Femur (tissue), 1 donor: ENCODE measurements around the gene NDUFS2.
"Not testable (repeated sequence)": the region's sequence is repeated elsewhere in the genome, so short reads cannot be mapped to it uniquely, and the experiment has no call there.

Experiments used
- DNase-seq: peaks from one replicate; pipeline ENCODE4 v3.0.0-alpha.2; 2017

Gene NDUFS2

DNA sequence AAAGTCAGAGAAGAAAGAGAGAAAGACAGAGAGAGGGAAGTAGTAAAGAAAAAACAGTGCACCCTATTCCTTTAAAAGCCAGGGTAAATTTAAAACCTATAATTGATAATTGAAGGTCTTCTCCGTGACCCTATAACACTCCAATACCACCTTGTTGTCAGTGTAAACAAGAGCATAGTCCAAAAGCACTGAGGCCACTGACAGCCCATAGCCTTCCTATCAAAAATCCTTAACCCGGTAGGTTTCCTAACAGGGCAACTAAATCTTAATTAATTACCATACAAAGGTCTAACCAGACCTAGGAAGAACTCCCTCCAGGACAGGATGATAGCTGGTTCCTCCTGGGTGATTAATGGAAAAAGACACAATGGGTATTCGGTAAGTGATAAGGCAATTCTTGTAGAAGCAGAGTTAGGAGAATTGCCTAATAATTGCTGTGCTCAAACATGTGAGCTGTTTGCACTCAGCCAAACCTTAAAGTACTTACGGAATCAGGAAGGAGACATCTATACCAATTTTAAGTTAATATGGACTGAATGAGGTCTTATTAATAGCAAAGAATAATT is 53.9 kb downstream of the NDUFS2 start:
- DNase-seq, result not testable (repeated sequence)

DNA sequence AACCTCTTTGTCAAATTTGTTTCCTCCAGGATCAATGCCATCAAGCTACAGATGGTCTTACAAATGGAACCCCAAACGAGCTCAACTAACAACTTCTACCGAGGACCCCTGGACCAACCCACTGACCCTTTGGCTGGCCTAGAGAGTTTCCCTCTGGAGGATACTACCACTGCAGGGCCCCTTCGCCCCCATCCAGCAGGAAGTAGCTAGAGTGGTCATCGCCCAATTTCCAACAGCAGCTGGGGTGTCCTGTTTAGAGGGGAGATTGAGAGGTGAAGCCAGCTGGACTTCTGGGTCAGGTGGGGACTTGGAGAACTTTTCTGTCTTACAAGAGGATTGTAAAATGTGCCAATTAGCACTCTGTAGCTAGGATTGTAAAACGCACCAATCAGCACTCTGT is 54.9 kb downstream of the NDUFS2 start:
- DNase-seq, result not testable (repeated sequence)

DNA sequence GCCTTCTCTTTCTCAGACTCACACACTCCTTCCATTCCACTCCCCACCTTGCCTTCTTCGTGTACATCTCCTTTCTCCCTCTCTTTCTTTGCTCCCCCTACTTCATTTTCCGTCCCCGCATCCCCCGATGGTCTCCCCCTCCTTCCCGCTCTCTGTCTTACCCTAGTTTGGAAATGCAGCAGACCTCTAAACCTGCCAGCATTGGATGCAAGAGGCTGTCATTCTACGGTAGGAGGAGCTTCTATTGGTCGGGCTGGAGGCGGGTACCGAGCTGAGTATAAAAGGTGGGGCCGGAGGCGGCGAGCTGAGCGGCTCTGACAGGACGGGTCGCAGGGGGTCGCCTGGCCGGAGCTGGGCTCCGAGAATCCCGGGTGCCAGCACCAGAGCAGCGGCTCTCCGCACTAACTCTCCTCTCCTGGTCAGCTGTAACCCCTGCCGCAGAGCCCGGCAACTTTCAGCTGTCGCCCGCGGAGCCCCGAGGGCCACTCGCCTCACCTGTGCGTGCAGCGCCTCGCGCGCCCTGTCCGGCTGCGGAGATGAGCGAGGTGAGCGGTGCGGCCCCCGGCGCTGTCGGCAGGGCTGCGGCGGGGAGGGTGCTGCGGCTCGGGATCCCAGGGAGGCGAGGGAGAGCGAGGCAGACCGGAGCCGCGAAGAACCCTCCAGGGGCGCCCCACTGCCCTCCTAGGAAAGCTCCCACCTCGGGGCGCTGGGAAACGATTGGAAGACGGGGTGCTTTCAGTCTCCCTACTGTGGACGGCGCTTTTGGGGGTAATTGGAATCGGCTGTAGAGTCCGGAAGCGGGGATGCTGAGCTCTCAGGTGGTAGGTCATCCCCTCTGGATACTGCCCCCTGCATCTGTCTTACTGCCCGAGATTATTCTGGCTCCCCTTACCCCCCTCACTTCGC is 56.5 kb downstream of the NDUFS2 start, which contains the start of gene PCP4L1:
PCP4L1 (plus strand) TSS at position 307 of the 906 bp plus-strand sequence; CDS start at position 537, 230 bp downstream.
- DNase-seq, result peak; percentile 50

DNA sequence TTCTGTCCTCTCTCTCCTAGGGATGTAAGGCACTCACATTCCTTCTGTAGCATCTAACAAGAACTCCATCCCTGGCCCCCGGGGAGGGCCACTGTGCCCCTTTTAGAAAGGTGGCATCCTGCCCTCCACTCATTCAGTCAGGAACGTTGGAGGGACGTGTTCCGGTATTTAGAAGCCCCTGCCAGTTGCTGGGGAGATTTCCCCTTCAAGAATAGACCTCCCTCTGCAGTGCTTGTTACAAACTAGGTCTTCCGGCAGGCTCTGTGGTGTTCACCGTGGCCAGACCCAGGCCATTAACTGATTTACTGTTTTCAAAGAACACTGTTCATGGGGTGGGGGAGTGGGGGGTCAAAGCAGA is 57.2 kb downstream of the NDUFS2 start:
- no peak for DNase-seq

DNA sequence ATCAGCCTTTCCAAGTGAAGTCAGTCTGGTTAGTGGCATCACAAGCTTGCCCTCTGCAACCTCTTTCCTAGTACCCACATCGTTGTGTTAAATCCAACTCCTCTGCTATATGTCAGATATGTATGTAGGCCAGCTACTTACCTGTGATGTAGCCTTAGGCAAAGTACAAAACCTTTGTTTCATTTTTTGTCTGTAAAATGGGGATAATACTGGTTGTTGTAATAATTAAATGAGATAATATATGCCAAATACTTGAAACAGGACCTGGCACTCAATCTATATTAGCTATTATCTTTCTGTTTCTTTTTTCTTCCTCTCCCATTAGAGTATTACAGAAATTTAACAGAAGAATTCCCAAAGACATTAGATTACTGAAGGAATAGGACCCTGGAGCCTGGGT is 57.6 kb downstream of the NDUFS2 start:
- DNase-seq, result no peak

DNA sequence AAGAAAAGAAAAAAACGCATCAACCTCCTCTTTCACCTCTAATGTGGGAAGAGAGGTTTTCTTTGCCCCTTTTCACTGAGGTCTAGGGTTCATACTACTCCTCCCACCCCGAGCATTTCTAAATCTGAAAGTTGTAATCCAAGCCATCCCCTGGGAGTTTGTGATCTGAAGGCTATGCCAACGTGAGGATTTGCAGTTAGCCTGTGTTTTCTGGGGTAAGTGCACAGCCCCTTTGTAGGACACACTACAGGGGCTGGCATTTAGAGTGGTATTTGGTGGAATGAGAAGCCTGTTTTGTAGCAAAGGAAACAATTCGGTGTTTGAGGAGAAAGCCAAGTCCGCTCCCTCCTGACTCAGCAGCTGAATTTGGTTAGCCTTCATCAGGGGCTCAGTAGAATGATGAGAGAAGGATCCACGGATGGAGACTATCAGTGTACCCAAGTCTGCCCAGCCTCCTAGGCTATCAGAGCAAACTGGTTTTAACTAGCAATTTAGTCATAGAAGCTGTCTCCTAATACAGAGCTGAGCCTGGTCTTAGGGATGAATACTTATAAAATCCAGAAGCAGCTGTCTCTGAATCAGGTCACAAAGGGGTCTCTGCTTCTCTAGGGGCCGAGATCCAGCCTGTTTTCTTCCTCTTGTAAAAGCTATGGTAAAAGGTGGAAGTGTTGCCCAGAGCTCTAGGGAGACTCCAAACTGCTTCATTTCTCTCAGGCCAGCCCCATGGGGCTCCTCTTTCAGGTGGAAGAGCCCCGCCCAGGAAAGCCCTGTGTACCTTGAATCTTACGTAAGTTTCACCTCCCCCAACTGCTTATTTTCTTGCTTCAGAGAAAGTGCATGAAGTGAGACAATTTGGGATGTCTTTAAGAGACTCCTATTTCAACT is 58.5 kb downstream of the NDUFS2 start:
- DNase-seq, result no peak

DNA sequence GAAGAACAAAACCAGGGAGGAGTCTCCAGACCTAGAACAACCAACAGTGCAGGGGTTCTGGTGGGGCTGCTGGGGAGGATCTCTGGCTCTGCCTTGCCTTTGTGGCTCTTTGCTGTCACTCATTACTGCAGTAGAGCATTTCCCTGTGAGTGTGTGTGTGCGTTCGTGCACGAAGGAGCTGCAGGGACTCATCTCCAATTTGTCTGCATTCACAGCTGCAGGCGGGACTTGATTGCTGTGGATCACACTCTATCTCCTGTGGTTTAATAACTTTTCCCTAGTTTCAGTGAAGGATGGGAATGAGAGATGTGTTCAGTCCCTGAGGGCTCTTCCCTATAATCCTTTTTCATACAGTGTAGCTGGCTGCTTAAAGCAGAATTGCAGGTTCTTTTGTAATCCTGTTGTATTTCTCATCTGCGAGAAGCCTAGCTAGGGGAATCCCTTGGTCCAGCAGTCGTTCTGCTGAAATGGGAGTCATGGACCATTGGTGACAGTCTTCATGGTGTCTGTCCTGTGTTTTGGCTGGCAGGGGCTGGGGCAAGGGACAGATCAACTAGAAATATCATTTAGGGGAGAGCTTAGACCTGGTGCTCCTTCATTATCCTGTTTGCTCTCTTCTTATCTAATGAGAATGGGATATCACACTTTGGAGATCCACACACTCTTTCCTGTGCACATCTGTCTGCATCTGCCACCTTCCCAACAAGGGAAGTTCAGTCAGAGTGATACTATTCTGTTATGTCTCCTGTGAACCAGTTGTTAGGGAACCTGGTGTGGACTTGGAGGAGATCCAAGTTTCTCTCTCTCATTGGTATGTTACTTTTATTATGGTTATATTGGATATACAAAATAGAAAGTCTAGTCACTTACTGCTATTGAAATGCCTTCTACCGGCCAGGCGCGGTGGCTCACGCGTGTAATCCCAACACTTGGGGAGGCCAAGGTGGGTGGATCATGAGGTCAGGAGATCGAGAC is 59.4 kb downstream of the NDUFS2 start:
- no peak for DNase-seq
